AML-193 (cell line): ENCODE data around the gene BCL6.
A peak's percentile ranks its signal among the peaks of the same experiment; 100 is the strongest.
"Not testable (repeated sequence)": the region's sequence is repeated elsewhere in the genome, so short reads cannot be mapped to it uniquely, and the experiment has no call there.

ENCODE experiments used
- DNase-seq, 2 experiments: peaks; one replicate each; lab custom pipeline; 2025; lab: John Stamatoyannopoulos, UW

Gene BCL6

DNA sequence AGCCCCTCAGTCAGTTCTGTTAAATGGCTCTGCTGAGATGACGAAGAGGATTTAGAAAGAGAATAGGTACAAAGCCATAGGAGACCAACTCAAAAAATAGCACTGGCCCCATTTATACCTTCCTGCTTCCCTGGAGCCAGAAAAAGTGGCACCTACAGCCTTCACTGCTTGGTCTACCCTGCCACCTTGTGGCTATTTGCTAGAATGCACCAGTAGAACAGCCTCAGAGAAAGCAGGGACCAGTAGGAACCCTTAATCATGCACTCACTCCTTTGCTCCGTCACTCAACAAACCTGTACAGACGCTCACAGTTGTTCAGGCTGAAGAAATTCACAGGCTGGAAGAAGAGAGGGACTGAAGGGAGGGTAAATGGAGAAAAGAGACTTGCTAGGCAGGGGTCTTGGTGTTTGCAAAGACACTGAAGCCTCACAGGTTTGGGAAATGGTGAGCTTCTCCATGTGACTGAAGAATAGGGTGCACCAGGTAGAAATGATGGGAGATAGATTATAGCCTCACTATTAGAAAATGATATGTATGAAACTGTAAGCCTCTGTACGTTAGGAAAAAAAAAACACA, 30.8 kb downstream of the BCL6 start:
- peak; percentile 73 to 75 for DNase-seq

- DNase-seq = no peak
These were observed 31.8 kb downstream of the BCL6 start for GRCh38 chr3:187713504-187713903.

DNA sequence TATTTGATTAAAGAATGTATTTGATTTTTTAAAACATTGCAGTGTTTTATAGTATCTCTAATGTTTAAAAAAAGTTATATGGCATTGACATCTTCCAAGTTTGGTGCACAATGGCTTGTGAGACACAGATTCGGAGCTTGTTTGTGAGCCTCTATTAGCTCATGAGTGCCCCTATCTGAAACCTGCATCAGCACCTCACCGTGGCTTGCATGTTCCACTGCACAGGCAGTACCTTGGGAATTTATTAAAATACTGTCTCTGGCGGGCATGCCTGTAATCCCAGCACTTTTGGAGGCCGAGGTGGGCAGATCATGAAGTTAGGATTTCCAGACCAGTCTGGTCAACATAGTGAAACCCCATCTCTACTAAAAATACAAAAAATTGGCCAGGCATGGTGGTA, 36.1 kb downstream of the BCL6 start:
- DNase-seq = no peak

GRCh38 chr3:187708696-187709095, 36.6 kb downstream of the BCL6 start:
- DNase-seq = no peak

- DNase-seq = peak; percentile 71
These were observed 38.3 kb downstream of the BCL6 start for GRCh38 chr3:187706971-187707370.

DNA sequence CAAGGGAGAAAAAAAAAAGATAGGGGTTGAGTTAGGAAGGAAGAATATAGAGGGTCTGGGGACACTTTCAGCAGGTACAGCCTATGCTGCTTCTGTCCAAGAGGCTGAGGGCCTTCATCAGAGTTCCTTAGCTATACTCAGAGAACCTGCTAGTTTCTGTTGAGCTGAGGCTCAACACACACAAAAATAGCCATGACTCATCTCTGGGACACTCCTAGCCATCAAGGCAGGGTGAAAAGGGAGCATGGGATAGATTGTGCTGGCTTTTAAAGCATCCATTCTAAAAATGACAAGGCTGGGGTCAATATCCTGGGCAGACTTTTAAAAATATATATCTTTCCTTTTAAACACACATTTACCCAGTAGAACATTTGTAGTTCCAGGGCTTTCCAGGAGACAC, 40.1 kb downstream of the BCL6 start:
- DNase-seq = no peak

- DNase-seq = no peak
These were observed 42.7 kb downstream of the BCL6 start, which contains the start of gene RTP2 for GRCh38 chr3:187702507-187703033. TSS of gene RTP2 (minus strand) at chr3:187702557. CDS start at chr3:187702128, 429 bp downstream.

- DNase-seq = no peak
These were observed 45.0 kb downstream of the BCL6 start for GRCh38 chr3:187700249-187700648.

GRCh38 chr3:187698499-187699399, 46.5 kb downstream of the BCL6 start:
- DNase-seq = no peak

- no peak for DNase-seq
These were observed 49.2 kb downstream of the BCL6 start for GRCh38 chr3:187696021-187696420.

DNA sequence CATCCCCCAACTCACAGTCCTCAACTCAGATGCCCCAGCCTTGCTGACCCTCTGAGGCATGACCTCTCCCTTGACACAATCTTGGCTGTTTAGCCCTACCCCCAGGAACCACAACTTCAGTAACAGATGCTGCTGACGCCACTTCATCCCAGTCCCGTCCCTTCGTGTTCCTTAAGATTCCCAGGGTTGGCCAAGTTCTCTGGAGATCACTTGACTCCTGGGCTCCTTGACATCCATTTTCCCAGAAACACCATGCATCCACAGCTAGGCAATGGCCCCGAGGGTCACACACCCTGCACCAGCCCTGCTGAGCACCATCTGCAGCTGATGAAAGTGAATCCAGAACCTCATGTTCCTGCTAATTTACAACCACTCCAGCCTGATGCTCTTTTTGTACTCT, 49.8 kb downstream of the BCL6 start:
- DNase-seq = no peak

DNA sequence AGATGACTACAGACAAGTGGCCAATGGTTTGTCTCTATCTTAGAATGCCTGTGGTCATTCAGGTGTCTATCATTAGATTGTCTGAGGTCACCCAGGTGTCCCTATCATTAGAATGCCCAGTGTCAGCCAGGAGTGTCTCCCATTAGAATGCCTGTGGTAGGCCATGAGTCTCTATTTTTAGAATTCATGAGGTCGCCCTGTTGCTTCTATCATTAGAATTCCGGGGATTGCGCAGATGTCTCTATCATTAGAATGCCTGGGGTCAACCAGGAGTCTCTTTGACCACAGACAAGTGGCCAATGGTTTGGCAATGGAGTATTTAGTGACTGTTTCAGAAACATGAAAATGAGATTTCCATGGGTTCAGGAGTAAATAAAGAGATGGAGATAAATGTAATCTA, 50.5 kb downstream of the BCL6 start:
- no peak for DNase-seq

- DNase-seq = no peak
These were observed 51.8 kb downstream of the BCL6 start for GRCh38 chr3:187693431-187693830.

DNA sequence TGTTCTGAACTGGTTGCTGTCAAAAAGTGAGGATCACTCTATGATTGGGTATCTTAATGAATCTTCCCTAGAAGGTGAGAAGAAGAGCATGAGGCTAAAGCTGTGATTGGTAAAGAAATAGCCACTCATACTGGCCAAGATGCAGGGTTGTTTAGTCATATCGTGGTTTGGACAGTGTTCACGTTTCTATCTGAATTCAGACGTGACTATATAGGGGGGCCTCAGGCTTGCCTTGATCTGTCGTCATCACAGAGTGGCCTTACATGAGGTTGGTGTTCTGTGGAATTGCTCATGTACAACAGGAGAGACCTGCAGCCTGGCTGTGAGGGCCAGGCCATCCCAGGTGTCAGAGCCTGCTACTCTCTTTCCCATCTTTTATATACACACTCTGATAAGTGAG, 55.3 kb downstream of the BCL6 start:
- DNase-seq = no peak

DNA sequence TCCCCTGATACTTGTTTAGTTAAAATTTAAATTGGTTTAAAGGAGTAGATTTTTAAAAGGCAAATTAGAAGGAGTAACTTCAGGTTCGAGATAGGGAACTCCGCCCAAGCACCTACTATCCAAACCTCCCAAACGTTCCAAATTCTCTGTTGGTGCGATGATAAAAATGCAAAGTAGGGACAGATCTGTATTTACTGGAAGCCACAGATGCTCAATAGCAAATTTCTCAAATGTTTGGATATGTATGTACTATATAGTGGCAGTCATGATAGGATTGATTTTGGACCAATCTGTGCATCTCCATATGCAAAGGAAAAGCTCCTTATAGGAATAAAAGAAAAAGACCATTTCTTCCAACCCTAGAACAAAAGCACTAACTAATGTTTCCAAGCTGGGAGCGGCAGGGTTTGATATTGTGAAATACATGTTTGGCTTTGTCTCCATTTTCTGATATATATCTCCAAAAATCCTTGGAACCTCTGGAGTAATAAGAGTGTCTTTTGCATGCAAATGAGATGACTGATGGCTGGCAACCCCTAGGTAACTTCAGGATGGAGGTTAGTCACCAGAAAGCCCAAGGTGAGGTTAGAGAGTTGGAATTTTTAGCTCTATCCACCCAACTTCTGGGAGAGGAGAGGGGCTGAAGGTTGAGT, 58.5 kb downstream of the BCL6 start:
- DNase-seq = no peak

- DNase-seq = no peak
These were observed 59.3 kb downstream of the BCL6 start for GRCh38 chr3:187685948-187686347.

DNA sequence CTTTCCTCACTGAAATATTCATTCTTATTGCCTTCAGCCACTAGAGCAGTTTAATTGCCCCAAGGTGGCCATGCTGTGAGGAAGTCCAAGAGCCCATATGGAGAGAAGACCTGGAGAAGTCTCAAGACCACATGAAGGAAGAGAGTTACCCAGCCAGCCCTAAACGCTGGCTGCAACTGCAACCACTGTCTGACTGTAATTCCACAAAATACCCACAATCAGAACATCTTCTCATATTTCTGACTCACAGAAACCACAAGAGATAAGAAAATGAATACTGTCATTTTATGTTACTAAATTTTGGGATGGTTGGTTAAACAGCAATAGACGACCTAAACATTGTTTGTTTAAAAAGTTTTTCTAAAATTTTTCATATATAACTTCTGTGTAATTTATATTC, 60.4 kb downstream of the BCL6 start:
- no peak for DNase-seq

- no peak for DNase-seq
These were observed 60.8 kb downstream of the BCL6 start for GRCh38 chr3:187684444-187684843.

GRCh38 chr3:187681756-187682155, 63.5 kb downstream of the BCL6 start:
- DNase-seq = not testable (repeated sequence)

DNA sequence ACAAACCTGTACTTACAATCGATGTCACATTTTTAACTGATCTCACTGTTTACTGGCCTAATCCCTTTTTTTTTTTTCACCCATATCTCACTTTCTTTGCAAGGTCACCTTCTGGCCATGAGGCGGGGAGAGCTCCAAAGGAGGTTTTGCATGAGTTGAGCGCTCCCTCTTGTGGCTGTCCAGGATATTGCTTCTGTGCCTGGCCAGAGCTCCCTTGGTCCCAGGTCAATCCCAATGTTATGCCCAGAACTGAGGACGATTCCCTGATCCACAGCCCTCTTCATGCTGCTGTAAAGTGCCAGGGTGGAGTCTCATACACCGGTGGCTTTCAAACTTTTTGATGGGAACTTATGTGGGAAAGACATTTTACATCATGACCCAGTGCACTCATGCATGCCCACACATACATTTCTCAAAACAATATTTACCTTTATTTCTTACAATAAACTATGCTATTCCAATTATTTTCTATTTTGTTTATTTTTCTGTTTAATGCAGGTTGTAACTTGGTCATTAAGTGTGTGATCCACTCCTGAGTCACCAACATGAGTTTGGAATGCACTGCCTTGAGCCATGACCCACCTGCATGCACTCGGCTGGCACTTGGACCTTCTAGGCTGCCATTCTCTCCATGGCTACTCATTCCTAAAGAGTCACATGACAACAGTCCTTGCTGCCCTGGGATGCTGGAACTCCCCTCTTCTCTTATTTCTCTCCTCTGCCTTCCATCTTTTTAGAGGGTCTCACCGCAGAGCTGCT, 65.5 kb downstream of the BCL6 start:
- DNase-seq = peak; percentile 72 to 73

DNA sequence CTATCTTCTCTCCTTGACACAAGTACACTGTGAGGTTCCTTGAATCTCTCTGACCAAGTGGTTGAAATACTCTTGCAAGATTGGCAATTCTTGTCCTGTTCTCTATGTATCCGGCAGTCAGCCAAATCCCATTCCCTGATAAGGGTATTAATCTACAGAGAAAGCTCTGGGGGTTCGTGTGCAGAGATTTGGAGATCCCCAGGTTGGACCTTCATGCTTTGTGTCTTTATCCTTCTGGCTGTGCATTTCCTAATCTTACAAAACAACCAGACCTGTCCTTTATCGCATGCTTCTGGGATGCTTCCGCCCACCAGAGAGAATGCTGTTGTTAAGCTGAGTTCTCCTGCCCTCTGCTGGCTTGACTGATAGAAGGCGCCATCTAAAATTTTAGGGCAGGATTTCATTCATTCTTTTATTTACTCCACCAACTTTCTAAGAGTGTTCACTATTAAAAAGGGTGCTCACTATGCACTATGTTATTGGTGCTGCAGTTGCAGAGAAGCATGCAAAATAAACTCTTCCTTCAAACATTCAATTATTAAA, 66.5 kb downstream of the BCL6 start:
- DNase-seq = peak; percentile 59 to 62

GRCh38 chr3:187677604-187678003, 67.7 kb downstream of the BCL6 start:
- no peak for DNase-seq
